Amygdala (tissue), 56 donors: Measurements from ENCODE around the gene BRCA1.
"Not testable (repeated sequence)": the region's sequence is repeated elsewhere in the genome, so short reads cannot be mapped to it uniquely, and the experiment has no call there.

Experiments
- DNase-seq, 56 donors: peaks; one replicate each; lab custom pipeline; 2025; lab: John Stamatoyannopoulos, UW

Gene BRCA1

DNA sequence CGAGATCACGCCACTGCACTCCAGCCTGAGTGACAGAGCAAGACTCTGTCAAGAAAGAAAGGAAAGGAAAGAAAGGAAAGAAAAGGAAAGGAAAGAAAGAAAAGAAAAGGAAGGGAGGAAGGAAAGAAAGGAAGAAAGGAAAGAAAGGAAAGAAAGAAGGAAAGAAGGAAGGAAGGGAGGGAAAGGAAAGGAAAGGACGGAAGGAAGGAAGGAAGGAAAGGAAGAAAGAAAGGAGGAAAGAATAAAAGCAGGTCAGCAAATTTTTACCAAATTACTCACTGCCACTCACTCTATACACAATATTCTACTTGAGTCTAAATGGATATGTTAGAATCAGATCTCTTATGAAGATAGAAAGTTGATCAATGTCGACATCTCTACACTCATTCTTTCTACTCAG is 50.3 kb downstream of the BRCA1 start:
- DNase-seq = no peak

DNA sequence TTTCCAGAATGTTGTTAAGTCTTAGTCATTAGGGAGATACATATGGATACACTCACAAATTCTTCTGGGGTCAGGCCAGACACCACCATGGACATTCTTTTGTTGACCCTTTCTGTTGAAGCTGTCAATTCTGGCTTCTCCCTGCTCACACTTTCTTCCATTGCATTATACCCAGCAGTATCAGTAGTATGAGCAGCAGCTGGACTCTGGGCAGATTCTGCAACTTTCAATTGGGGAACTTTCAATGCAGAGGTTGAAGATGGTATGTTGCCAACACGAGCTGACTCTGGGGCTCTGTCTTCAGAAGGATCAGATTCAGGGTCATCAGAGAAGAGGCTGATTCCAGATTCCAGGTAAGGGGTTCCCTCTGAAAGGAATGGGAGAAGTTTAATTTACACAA is 54.3 kb downstream of the BRCA1 start:
- DNase-seq = no peak

DNA sequence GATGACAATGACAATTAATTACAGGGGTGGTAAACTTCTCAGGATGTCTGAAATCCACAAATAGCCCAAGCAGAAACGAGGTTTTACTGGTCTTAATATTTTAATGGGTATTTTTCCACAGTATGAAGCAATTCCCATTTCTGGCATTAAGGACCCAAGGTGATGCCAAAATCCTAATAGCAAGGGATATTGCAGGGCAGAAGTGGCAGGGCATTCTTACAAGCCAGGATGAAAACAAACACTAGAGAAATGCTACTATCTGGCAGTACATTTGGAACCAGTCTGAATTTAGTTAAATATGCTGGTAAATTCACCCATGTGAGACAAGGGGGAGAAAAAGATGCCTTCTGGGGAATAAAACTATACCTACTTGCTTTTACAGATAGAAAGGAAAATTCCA is 54.9 kb downstream of the BRCA1 start:
- no peak for DNase-seq

DNA sequence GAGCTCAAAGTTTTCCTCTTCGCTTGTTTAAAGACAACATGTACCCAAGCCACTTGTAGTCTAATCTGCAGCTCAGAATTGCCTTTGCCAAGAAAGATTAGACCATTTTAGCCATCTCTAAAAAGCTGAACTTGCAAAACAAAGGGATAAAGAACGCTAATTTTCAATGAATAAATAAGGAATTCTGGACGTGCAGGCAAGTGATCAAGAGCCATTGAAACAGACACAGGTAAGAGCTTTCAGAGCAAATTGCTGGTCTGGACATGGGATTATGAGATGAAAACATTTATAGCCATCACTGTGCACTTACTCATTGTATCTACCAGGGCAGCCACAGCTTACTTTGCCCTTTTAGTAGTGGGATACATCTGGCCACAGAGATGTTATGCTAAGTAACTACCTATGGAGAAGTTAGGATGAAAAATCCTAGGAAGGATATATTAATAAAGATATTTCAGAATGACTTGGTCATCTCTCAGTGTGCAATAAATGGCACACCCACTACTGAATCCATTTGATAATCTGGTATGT is 55.7 kb downstream of the BRCA1 start:
- DNase-seq = no peak

DNA sequence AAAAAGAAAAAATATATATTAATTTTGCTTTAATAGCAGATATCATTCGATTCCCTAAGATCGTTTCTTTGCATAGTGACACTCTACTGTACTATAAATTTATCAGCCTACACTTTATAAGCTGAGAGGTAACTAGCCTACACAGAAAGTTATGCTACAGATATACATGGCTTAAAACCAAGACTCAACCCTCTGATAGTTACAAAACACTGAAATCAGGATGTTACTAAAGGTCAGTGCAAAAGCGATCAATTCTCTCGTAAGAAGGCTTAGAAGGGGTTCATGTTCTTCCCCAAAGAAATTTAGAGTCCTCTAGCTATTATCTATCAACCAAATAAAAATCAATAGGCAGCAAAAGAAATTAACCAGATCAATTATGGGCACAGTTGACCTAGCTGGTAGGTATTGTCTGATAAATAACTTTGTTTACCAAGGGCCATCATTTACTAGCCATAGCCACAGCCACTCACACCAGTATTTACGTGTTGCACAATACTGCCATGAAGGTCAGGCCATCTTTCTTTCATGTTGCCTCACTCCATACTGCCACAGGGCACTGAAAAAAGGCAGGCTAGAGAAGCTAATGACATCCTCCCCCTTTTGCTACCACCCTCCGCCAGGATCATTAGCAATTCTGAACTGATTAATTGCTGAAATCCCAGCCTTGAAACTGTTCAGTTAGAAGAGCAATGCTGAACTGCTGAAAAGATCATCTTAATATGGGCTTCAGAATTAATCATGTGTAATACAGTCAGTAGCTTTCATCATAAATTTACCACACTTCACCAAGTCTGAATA is 56.4 kb downstream of the BRCA1 start:
- no peak for DNase-seq

DNA sequence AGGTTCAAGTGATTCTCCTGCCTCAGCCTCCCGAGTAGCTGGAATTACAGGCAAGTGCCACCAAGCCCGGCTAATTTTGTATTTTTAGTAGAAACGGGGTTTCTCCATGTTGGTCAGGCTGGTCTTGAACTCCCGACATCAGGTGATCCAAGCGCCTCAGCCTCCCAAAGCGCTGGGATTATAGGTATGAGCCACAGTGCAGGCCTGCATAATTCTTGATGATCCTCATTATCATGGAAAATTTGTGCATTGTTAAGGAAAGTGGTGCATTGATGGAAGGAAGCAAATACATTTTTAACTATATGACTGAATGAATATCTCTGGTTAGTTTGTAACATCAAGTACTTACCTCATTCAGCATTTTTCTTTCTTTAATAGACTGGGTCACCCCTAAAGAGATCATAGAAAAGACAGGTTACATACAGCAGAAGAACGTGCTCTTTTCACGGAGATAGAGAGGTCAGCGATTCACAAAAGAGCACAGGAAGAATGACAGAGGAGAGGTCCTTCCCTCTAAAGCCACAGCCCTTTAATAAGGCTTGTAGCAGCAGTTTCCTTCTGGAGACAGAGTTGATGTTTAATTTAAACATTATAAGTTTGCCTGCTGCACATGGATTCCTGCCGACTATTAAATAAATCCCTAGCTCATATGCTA is 62.1 kb downstream of the BRCA1 start:
- no peak for DNase-seq

DNA sequence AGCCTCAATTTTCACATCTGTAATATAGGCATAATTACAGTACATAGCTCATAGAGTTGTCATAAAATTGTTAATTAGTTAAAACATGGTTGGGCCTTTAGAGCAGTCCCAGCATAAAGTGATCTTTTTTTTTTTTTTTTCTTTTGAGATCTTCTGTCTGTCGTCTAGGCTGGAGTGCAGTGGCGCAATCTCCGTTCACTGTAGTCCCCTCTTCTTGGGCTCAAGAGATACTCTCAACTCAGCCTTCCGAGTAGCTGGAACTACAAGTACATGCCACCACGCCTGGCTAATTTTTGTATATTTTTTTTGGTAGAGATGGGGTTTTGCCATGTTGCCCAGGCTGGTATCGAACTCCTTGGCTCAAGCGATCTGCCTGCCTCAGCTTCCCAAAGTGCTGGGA is 69.1 kb downstream of the BRCA1 start:
- no peak for DNase-seq

DNA sequence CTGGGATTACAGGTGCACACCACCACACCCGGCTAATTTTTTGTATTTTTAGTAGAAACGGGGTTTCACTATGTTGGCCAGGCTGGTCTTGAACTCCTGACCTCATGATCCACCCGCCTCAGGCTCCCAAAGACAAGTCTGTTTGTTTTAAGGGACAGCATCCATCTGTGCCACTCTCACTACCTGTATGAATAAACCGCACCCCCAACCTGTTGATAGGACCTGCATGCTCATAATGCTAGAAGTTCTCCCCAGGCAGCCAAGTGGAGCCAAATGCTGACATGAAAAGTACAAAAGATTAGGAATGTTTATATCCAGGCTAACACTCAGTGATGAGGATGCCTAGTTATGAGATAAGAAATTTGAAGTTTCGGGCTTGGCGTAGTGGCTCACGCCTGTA is 72.2 kb downstream of the BRCA1 start:
- not testable (repeated sequence) for DNase-seq

DNA sequence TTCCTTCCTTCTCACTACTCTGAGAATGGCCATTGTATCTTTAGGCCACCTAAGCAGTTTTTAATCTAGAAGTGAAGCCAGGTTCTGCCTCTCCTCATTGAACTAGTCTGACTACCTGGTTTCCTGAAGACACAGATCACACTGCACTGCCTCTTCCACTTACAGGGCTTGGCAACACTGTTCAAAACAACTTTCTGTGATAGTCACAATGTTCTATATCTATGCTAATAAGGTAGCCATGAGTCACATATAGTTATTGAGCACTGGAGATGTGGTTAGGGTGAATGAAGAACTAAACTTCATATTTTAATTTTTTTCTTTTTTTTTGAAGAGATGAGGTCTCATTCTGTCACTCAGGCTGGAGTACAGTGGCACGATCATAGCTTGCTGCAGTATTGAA is 73.2 kb downstream of the BRCA1 start:
- DNase-seq = no peak

DNA sequence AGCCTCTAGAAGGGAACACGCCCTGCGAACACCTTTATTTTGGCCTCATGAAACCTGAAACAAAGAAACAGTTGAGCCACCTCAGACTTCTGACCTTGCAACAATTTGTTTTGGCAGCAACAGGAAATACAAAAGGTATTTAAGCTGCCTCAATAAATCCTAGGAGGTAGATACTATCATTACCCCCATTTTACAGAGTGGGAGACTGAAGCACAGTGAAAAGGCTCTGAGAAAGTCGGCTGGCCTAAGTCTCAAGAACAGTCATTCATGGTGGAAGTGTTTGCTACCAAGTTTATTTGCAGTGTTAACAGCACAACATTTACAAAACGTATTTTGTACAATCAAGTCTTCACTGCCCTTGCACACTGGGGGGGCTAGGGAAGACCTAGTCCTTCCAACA is 81.1 kb downstream of the BRCA1 start:
- DNase-seq = no peak

DNA sequence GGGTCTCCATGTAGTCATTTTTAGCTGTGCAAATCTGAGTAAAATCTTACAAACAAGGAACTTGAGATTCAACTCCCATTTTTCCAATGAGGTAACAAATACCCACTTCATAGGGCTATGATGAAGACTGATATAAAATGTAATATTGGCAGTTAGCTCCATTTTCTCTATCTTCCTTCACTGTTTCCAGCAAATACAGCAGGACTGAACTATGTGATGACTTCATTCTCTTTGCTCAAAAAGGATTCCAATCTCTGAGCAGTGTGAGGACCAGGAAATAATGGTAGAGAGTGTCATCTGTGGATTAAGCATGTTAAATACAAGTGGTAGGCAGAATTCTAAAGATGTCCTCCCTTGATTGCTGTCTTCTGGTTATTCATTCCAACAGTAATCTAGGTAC is 81.9 kb downstream of the BRCA1 start:
- DNase-seq = no peak

DNA sequence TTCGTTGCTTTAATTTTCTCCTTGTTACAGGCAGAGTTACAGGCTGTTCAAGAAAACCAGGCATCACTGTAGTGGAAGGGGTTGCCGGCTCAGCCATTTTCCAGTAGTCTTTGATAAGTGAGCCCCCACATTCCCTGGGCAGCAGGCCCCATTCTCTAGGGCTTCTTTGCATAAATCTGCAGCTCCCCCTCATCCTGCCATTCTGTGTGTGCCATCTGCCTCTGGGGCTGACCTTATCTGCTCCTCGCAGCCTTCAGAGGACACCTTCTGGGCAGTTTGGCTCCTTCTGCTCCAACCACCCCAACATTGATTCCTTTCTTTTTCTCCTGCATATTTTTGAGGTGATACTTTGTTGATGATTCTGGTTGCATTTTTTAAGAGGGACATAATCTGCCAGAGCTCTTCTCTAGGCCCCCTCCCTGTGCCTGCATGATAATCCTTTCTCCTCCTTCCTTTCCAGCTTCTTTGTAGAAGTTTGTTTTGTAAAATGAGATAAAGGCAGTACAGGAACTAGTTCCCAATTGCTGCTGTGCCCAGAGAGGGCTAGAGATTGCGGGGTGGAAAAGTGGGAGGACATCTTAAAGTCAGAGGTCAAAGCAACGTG is 83.0 kb downstream of the BRCA1 start:
- no peak for DNase-seq

DNA sequence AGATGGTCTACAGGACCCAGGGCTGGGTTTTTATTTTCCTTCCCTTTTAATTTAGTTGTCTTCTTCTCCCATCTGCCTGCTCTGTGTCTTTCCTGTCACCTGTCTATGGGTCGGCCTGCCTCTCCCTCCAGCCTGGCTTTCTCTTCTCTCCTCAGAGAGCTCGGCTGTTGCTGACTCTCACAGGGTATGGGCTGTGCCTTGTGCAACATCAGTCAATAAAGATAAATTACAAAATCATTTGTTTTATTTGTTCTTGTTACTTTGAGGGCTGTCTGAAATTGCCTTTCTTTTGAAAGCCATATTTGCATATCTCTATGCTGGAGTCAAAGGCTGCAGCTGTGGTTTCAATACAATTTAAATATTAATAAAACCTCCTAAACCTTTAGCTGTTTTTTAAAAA is 84.5 kb downstream of the BRCA1 start:
- no peak for DNase-seq

DNA sequence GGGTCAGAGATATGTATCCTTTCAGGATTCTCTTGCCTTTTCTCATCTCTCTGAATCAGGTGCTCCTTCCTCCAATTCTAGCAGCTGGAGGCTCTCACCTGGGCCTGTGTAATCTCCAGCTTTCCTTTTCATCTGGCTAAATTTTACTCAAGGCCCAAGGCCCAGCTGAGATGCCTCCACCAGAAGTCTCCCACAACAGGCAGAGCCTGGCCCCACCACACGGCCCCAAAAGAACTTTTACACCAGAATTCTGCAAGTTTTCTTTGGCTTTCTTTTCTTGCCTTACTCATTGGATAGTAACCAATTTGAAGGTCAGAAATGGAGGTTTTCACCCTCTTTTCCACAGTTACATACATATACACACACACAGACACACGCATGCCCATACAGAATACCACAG is 85.5 kb downstream of the BRCA1 start:
- DNase-seq = no peak

DNA sequence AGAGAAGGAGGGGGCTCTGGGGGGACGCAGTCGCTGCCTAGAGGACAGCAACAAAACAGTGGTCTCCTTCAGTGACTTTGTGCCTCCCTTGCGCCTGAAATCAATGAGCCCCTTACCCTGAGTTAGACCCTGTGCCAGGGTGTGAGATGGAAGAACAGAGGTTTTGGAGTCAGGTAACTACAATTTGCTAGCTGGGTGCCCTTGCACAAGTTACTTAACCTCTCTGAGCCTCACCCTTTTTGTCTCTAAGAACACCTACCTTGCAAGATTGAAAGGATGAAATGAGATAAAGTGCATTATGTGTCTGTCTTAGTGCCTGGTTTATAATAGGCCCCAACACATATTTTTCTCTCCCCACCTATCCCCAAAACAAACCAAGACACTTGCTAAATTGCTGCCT is 90.3 kb downstream of the BRCA1 start:
- DNase-seq = no peak

DNA sequence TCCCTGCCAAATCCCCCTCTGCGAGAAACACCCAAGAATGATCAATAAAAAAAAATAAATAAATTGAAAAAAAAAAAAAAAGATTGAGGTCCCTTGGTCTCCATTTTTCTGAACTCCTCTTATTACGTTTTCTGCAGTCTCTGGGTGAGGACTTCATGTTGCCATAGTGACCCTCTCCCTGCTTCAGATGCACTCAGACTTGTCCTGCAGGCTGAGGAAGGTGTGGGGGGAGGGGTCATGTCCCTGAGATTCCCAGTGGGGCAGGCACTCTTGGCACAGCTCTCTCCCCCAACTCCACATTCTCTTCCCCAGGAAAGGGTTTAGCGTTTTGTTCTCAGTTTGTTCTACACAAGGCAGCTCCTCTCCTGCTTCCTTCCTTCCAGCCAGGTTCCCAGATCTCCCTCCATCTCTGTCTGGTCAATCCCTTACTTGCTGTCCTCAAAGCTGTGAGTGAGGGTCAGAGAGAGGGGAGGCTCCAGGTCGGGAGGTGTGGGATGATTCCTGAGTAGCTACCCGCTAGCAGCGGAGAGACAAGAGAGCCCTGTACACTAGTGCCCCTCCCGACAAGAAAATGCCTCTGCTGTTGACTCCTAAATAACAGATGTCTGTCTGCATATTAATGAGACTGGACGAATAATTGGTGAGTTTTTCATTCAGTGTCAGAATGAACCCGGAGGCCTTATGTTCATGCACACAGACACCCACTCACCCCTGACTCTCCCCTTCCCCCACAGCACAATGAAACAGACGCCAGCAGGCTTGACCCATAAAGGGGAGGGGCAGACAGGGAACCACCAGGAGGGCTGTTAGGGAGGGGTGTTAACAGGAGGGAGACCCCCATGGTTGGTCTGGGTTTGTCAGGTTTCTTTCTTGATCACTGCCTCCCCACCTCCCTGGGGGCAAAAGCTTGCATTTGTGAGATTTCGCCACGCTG is 90.9 kb downstream of the BRCA1 start:
- peak in 12 of 56 donors; percentile 6 to 45 (median 20) for DNase-seq

DNA sequence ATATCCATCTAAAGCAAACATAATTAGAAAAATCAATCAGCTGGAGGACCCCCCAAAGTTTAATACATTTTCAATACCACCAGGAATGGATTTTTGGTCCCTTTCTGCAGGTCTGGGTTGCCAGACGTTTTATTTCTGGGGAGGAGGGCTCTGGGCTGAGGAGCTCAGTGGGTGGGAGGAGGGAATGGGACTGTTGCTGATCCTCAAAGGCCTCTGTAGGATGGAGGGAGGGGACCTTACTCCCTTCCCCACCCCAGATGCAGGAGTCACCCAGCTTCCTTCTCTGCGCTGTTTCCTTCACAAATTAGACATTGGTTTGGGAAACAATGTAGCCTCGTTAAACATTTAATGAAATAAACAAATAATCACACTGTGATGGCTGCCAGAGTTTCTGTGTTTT is 93.5 kb downstream of the BRCA1 start:
- DNase-seq = no peak

DNA sequence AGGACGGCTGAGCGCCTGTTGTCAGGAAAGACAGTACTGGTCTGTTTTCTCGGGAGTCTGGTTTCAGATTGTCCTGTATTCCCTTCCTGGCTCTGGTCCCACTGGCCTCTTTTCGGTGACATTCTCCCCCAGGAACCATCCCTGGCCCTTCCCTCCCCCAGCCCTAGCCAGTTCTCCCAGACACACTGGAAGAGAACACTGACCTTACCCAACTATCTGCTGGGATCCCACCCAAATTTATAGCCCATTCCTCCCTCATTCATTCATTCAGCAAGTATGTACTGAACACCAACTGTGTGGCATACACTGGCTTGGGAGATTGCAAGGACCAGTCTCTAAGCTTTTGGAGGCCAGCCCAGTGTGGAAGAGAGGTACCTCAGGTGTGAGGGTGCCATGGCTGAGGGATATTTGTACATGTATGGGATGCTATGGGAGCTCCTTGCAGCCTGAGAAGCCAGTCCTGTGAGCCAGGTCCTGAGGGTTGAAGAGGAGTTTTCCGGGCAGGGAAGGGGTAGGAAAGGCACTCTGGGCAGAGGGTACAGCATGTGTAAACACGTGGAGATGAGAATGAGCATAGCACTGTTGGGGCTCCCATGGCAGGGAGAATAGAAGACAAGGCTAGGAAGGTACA is 94.9 kb downstream of the BRCA1 start:
- DNase-seq = peak in 11 of 56 donors; percentile 11 to 46 (median 17)

DNA sequence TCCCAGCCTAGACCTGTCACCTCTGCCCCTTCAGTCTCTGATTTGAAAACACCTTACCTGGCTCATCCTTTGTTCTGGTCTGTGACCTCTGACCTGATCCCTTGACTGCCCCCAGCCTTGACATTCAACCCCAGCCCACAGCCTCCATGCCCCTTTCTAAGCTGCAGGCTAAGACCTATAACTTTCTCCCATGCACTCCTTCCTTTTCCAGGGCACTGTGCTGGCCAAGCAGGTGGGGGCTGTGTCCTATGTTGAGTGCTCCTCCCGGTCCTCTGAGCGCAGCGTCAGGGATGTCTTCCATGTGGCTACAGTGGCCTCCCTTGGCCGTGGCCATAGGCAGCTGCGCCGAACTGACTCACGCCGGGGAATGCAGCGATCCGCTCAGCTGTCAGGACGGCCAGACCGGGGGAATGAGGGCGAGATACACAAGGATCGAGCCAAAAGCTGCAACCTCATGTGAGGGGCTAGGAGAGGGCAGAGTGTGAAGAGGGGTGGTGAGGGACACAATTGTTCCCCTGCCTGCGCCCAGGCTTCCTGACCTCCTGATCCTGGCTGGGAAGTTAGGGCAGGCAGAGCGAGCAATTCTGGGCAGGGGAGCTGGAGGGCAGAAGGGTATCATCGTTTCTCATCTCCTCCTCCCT is 96.8 kb downstream of the BRCA1 start:
- DNase-seq = no peak
